Activated CD8-positive, alpha-beta T cell treated with anti-CD3 and anti-CD28 coated beads for 36 hours (primary cell): Measurements from ENCODE around the gene NPDC1. TPM values are rescaled to one million over a fixed set of nuclear protein-coding genes. Genes with fewer than 3 reads are reported as not detected.
"Not testable (repeated sequence)": the region's sequence is repeated elsewhere in the genome, so short reads cannot be mapped to it uniquely, and the experiment has no call there.

ENCODE experiments used
- ATAC-seq: fragments of 200-7000 bp; cut with Tn5 transposase; one replicate; pipeline ENCODE4 v1.10.0; 2021; ENCODE audit warnings: mild to moderate bottlenecking, moderate library complexity
- CTCF ChIA-PET: fragments of 350-600 bp; sonication (Branson Sonifier 250); formaldehyde crosslinking; loops from one replicate; lab custom pipeline; 2021; ENCODE audit warnings: antibody characterized with exemption; lab: Charles Lee
- POLR2A ChIA-PET: fragments of 350-600 bp; sonication (Branson Sonifier 250); formaldehyde crosslinking; loops from one replicate; lab custom pipeline; 2021; ENCODE audit warnings: antibody characterized with exemption; lab: Charles Lee
- DNase-seq: peaks from one replicate; pipeline ENCODE4 v3.0.0-alpha.2; 2020
- H3K27ac Mint-ChIP-seq: one replicate; pipeline ENCODE4 v1.8.0; 2021; ENCODE audit warnings: mild to moderate bottlenecking, mixed read lengths
- H3K27me3 Mint-ChIP-seq: one replicate; pipeline ENCODE4 v1.8.0; 2021; ENCODE audit warnings: mixed read lengths
- H3K36me3 Mint-ChIP-seq: one replicate; pipeline ENCODE4 v1.8.0; 2021; ENCODE audit warnings: low read depth, mixed read lengths
- H3K4me1 Mint-ChIP-seq: one replicate; pipeline ENCODE4 v1.8.0; 2021; ENCODE audit warnings: low read depth, mixed read lengths
- H3K4me3 Mint-ChIP-seq: one replicate; pipeline ENCODE4 v1.8.0; 2021; ENCODE audit warnings: mild to moderate bottlenecking, moderate library complexity, mixed read lengths
- H3K9me3 Mint-ChIP-seq: one replicate; pipeline ENCODE4 v1.8.0; 2021; ENCODE audit warnings: mixed read lengths
- CTCF ChIP-seq: fragments of 200-600 bp; IDR thresholded peaks from one replicate; pipeline ENCODE4 v1.8.0; 2022; ENCODE audit warnings: antibody characterized with exemption, mild to moderate bottlenecking
- intact Hi-C: fragments of 100-400 bp; cut with micrococcal nuclease; formaldehyde crosslinking; loops from one replicate; pipeline ENCODE4 v1.10.0; 2022
- total RNA-seq, 2 experiments: library from RNA; stranded (reverse); gene quantifications; one replicate each; pipeline ENCODE4 v1.2.3, GENCODE V29; 2021

Gene NPDC1
- total RNA-seq, 2 experiments from 2014 or later = 18.2 to 21.2 TPM

- H3K4me1 Mint-ChIP-seq = peaks cover 26% of the 10 kb centered on the region
Measured at GRCh38 chr9:137035937-137036336, 10.0 kb downstream of the NPDC1 start.

GRCh38 chr9:137035507-137035834 is 10.5 kb downstream of the NPDC1 start:
- Mint-ChIP-seq H3K27me3 (no peaks in the 10 kb centered on the region), H3K27ac (no peak overlapping the region), H3K4me3 (no peak overlapping the region), H3K4me1 (peaks cover 30% of the 10 kb centered on the region), H3K9me3 (no peaks in the 10 kb centered on the region), H3K36me3 (no peaks in the 10 kb centered on the region)
- POLR2A ChIA-PET = interaction anchor here (0.7 to 2.1 kb wide), 8 partner anchors 9 to 245 kb away, joined by 3 to 9 read pairs (median 4); partner anchors contain the start of genes PAXX and SAPCD2
- no peak for DNase-seq
- CTCF ChIA-PET = interaction anchor here (0.6 to 3.6 kb wide), 47 partner anchors 9 to 267 kb away, joined by 3 to 82 read pairs (median 7); partner anchors contain the start of genes AJM1, C8G, CLIC3 and FBXW5
- peak; percentile 20 for TF ChIP-seq CTCF
- intact Hi-C loops = loop anchor here (5.0 kb wide), 1 partner anchor 248 kb away; no protein-coding TSS in a partner anchor
- ATAC-seq = no peak

More at GRCh38 chr9:137035937-137036336, 10.0 kb downstream of the NPDC1 start:
- intact Hi-C loops = loop anchor here (5.0 kb wide), 1 partner anchor 249 kb away; no protein-coding TSS in a partner anchor
- no peak overlapping the region for H3K27ac Mint-ChIP-seq
- no peak for DNase-seq
- POLR2A ChIA-PET = interaction anchor here (1.1 to 2.1 kb wide), 4 partner anchors 9 to 88 kb away, joined by 3 to 9 read pairs (median 6); partner anchors contain the start of gene SAPCD2
- CTCF ChIA-PET = interaction anchor here (0.6 to 3.6 kb wide), 38 partner anchors 8 to 258 kb away, joined by 3 to 82 read pairs (median 10); partner anchors contain the start of genes AJM1, C8G, CLIC3 and FBXW5
- H3K27me3 Mint-ChIP-seq = no peaks in the 10 kb centered on the region
- H3K36me3 Mint-ChIP-seq = no peaks in the 10 kb centered on the region
- no peak for ATAC-seq
- no peak overlapping the region for H3K4me3 Mint-ChIP-seq
- TF ChIP-seq CTCF = no peak
- no peaks in the 10 kb centered on the region for H3K9me3 Mint-ChIP-seq

GRCh38 chr9:137034709-137035506 is 11.1 kb downstream of the NPDC1 start:
- POLR2A ChIA-PET = interaction anchor here (0.6 to 2.1 kb wide), 12 partner anchors 8 to 307 kb away, joined by 3 to 9 read pairs (median 3); partner anchors contain the start of genes PAXX and SAPCD2
- H3K4me3 Mint-ChIP-seq = peak overlapping the region; percentile 47
- H3K36me3 Mint-ChIP-seq = no peaks in the 10 kb centered on the region
- H3K9me3 Mint-ChIP-seq = no peaks in the 10 kb centered on the region
- DNase-seq (peak; percentile 91), ATAC-seq (peak; percentile 89)
- H3K27ac Mint-ChIP-seq = peak overlapping the region; percentile 85
- H3K27me3 Mint-ChIP-seq = no peaks in the 10 kb centered on the region
- peak; percentile 86 for TF ChIP-seq CTCF
- intact Hi-C loops = loop anchor here (5.0 kb wide), 1 partner anchor 248 kb away; no protein-coding TSS in a partner anchor
- CTCF ChIA-PET = interaction anchor here (0.6 to 3.6 kb wide), 54 partner anchors 9 to 274 kb away, joined by 3 to 82 read pairs (median 6); partner anchors contain the start of genes AJM1, C8G, CLIC3 and FBXW5
- H3K4me1 Mint-ChIP-seq = peaks cover 35% of the 10 kb centered on the region

- H3K27me3 Mint-ChIP-seq = no peaks in the 10 kb centered on the region
- H3K4me3 Mint-ChIP-seq = peak overlapping the region; percentile 47
- H3K9me3 Mint-ChIP-seq = no peaks in the 10 kb centered on the region
- ChIA-PET CTCF (interaction anchor here (0.7 to 3.6 kb wide), 44 partner anchors 9 to 273 kb away, joined by 3 to 82 read pairs (median 7); partner anchors contain the start of genes AJM1, C8G, CLIC3 and FBXW5), POLR2A (interaction anchor here (0.6 to 2.1 kb wide), 9 partner anchors 8 to 306 kb away, joined by 3 to 9 read pairs (median 3); partner anchors contain the start of gene TRAF2)
- no peak for TF ChIP-seq CTCF
- ATAC-seq (no peak), DNase-seq (no peak)
- intact Hi-C loops = no loop called here
- no peaks in the 10 kb centered on the region for H3K36me3 Mint-ChIP-seq
- peak overlapping the region; percentile 85 for H3K27ac Mint-ChIP-seq
- peaks cover 42% of the 10 kb centered on the region for H3K4me1 Mint-ChIP-seq
Measured at GRCh38 chr9:137034039-137034708, 11.8 kb downstream of the NPDC1 start.

DNA sequence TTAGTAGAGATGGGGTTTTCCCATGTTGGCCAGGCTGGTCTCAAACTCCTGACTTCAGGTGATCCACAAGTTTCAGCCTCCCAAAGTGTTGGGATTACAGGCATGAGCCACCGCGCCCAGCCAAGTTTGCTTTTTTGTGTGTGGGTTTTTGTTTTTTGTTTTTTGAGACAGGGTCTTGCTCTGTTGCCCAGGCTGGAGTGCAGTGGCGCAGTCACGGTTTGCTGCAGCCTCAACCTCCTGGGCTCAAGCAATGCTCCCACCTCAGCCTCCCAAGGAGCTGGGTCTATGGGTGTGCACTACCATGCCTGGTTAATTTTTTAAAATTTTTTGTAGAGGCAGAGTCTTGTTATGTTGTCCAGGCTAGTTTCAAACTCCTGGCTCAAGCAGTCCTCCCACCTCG is 12.5 kb downstream of the NPDC1 start:
- POLR2A ChIA-PET, ATAC-seq, H3K9me3 Mint-ChIP-seq, H3K27me3 Mint-ChIP-seq, H3K4me3 Mint-ChIP-seq, DNase-seq, H3K36me3 Mint-ChIP-seq, H3K27ac Mint-ChIP-seq, intact Hi-C loops: not testable (repeated sequence)
- peaks cover 47% of the 10 kb centered on the region for H3K4me1 Mint-ChIP-seq
- CTCF ChIA-PET = interaction anchor here (1.2 to 3.6 kb wide), 8 partner anchors 11 to 228 kb away, joined by 3 to 82 read pairs (median 20); partner anchors contain the start of genes C8G, FBXW5 and NPDC1
